ENCODE measurements around the gene CNMD.

- no peak for TF ChIP-seq CTCF (conservative IDR thresholded peaks at IDR 0.05)
- no peak for TF ChIP-seq ZFX (IDR thresholded peaks at IDR 0.05)
Measured at GRCh38 chr13:52703482-52703881, 36.1 kb downstream of the CNMD start.
